Measurements from ENCODE around the gene FDX2.
A peak's percentile ranks its signal among the peaks of the same experiment; 100 is the strongest.

Gene FDX2

GRCh38 chr19:10266706-10267105 lies 49.1 kb downstream of the FDX2 start:
- H3K27ac Mint-ChIP-seq = no peak overlapping the region

GRCh38 chr19:10262771-10263170 lies 53.0 kb downstream of the FDX2 start:
- Mint-ChIP-seq H3K4me3 (no peak overlapping the region), H3K4me1 (ENCODE audit: low read depth) (peaks cover 24% of the 10 kb centered on the region), H3K27ac (no peak overlapping the region), H3K27me3 (no peaks in the 10 kb centered on the region), H3K9me3 (no peaks in the 10 kb centered on the region), H3K36me3 (ENCODE audit: low read depth) (peaks cover 9% of the 10 kb centered on the region)

More at GRCh38 chr19:10266706-10267105, 49.1 kb downstream of the FDX2 start:
- H3K4me3 Mint-ChIP-seq = no peak overlapping the region
- peaks cover 21% of the 10 kb centered on the region for H3K4me1 Mint-ChIP-seq (ENCODE audit: low read depth)
- H3K27me3 Mint-ChIP-seq = no peaks in the 10 kb centered on the region
- no peaks in the 10 kb centered on the region for H3K9me3 Mint-ChIP-seq
- H3K36me3 Mint-ChIP-seq (ENCODE audit: low read depth) = no peaks in the 10 kb centered on the region

- peaks cover 30% of the 10 kb centered on the region for H3K36me3 Mint-ChIP-seq (ENCODE audit: low read depth)
- no peaks in the 10 kb centered on the region for H3K9me3 Mint-ChIP-seq
- H3K27me3 Mint-ChIP-seq = no peaks in the 10 kb centered on the region
- H3K27ac Mint-ChIP-seq = peak overlapping the region; percentile 84
- H3K4me1 Mint-ChIP-seq (ENCODE audit: low read depth) = peaks cover 24% of the 10 kb centered on the region
- H3K4me3 Mint-ChIP-seq = peak overlapping the region; percentile 44
These were observed 55.7 kb downstream of the FDX2 start for GRCh38 chr19:10260141-10260584.

All from stimulated activated naive CD8-positive, alpha-beta T cell treated with anti-CD3 and anti-CD28 coated beads, Interleukin-15, Interleukin-2, amounts not matched to agents 100 ng/mL and 50 ng/mL, for 24 hours (primary cell).